ENCODE results near the gene CCL3.

DNA sequence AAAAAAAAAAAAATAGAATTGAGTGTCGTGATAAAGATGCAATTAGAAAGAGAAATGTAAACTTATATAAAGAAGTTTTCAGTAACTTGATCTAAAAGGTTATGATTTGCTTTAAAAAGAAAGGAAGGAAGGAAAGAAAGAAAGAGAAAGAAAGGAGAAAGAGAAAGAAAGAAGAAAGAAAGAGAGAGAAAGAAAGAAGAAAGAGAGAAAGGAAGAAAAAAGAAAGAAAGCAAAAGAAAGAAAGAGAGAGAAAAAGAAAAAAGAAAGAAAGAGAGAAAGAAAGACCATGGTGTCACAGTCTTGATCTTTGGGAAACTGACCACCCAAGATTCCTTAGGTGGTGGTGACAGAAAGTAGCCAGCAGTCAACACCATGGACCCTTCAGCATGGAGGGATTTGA, 4.3 kb upstream of the CCL3 start:
- TF ChIP-seq, protein P1, sequence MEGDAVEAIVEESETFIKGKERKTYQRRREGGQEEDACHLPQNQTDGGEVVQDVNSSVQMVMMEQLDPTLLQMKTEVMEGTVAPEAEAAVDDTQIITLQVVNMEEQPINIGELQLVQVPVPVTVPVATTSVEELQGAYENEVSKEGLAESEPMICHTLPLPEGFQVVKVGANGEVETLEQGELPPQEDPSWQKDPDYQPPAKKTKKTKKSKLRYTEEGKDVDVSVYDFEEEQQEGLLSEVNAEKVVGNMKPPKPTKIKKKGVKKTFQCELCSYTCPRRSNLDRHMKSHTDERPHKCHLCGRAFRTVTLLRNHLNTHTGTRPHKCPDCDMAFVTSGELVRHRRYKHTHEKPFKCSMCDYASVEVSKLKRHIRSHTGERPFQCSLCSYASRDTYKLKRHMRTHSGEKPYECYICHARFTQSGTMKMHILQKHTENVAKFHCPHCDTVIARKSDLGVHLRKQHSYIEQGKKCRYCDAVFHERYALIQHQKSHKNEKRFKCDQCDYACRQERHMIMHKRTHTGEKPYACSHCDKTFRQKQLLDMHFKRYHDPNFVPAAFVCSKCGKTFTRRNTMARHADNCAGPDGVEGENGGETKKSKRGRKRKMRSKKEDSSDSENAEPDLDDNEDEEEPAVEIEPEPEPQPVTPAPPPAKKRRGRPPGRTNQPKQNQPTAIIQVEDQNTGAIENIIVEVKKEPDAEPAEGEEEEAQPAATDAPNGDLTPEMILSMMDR (IDR thresholded peaks at IDR 0.05): no peak
- no peak for TF ChIP-seq ZFX (IDR thresholded peaks at IDR 0.05; ENCODE audit: borderline replicate concordance)

All from 22Rv1 (cell line).